ENCODE data around the gene NLRP3. TPM values are rescaled to one million over a fixed set of nuclear protein-coding genes. Genes with fewer than 3 reads are reported as not detected.

The NLRP3 gene
- total and polyA plus RNA-seq, 2 experiments from 2014 or later = 0.42 TPM; not detected in 1

DNA sequence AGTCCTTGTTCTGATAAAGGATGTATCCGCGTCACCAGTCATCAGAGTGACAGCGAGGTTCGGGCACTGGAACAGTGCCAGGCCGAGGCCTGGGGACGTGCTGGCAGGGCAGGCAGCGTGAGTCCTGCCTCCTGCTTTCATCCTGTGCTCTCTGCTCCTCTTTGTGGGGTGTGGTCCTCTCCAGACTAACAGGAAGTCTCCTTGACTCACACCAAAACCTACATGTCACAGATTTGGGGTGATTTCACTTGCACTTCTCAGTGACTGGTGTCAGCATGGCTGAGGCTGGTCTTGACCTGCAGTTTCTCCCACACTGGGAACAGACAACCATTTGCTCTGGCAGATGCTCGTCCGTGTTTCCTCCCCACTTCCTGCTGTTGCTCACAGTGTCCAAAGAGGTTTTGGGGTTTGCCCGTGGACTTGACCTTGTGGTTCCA lies 8.8 kb upstream of the NLRP3 start:
- Histone ChIP-seq H3F3A (replicated peaks; ENCODE audit: low read depth) (0 out of 2 replicates have a peak, but pooled peaks cover 4% of the 10 kb centered on the region), H3K4me1 (ENCODE audit: insufficient read depth) (no peaks in the 10 kb centered on the region), H3K4me3 (no peak overlapping the region), H3K36me3 (ENCODE audit: insufficient read depth) (no peaks in the 10 kb centered on the region), H3K27ac (ENCODE audit: low read depth) (no peak overlapping the region), H4K20me1 (replicated peaks; ENCODE audit: insufficient read depth) (no peaks in the 10 kb centered on the region), H3K27me3 (ENCODE audit: insufficient read depth) (no peaks in the 10 kb centered on the region), H3K4me2 (no peak overlapping the region), H3K9me2 (ENCODE audit: insufficient read depth) (no peaks in the 10 kb centered on the region), H2AFZ (0 out of 2 replicates have a peak overlapping the region, but pooled peaks have one; percentile 18), H3K79me2 (replicated peaks; ENCODE audit: insufficient read depth) (no peaks in the 10 kb centered on the region)
- Mint-ChIP-seq H3K27ac (no peak overlapping the region), H3K36me3 (ENCODE audit: low read depth) (no peaks in the 10 kb centered on the region), H3K4me3 (no peak overlapping the region), H3K27me3 (ENCODE audit: insufficient read depth, low read depth, poor library complexity) (peaks cover 6% of the 10 kb centered on the region), H3K4me1 (no peaks in the 10 kb centered on the region; the same call in 2 of the 3 replicates), H3K9me3 (no peaks in the 10 kb centered on the region)
- TF ChIP-seq JUNB (IDR thresholded peaks at IDR 0.05; ENCODE audit: unreplicated experiment) (no peak), ZNF331 (CRISPR knock-in tag; IDR thresholded peaks at IDR 0.05; ENCODE audit: low read depth) (no peak), POLR2AphosphoS5 (IDR thresholded peaks at IDR 0.05; ENCODE audit: low read depth) (no peak), CREB1 (CRISPR knock-in tag; IDR thresholded peaks at IDR 0.05; ENCODE audit: low read depth) (no peak), STAT1 (IDR thresholded peaks at IDR 0.05; ENCODE audit: unreplicated experiment) (no peak), EZH2 (IDR thresholded peaks at IDR 0.05; ENCODE audit: low read depth, unreplicated experiment) (no peak)
- TF ChIP-seq, protein P1, sequence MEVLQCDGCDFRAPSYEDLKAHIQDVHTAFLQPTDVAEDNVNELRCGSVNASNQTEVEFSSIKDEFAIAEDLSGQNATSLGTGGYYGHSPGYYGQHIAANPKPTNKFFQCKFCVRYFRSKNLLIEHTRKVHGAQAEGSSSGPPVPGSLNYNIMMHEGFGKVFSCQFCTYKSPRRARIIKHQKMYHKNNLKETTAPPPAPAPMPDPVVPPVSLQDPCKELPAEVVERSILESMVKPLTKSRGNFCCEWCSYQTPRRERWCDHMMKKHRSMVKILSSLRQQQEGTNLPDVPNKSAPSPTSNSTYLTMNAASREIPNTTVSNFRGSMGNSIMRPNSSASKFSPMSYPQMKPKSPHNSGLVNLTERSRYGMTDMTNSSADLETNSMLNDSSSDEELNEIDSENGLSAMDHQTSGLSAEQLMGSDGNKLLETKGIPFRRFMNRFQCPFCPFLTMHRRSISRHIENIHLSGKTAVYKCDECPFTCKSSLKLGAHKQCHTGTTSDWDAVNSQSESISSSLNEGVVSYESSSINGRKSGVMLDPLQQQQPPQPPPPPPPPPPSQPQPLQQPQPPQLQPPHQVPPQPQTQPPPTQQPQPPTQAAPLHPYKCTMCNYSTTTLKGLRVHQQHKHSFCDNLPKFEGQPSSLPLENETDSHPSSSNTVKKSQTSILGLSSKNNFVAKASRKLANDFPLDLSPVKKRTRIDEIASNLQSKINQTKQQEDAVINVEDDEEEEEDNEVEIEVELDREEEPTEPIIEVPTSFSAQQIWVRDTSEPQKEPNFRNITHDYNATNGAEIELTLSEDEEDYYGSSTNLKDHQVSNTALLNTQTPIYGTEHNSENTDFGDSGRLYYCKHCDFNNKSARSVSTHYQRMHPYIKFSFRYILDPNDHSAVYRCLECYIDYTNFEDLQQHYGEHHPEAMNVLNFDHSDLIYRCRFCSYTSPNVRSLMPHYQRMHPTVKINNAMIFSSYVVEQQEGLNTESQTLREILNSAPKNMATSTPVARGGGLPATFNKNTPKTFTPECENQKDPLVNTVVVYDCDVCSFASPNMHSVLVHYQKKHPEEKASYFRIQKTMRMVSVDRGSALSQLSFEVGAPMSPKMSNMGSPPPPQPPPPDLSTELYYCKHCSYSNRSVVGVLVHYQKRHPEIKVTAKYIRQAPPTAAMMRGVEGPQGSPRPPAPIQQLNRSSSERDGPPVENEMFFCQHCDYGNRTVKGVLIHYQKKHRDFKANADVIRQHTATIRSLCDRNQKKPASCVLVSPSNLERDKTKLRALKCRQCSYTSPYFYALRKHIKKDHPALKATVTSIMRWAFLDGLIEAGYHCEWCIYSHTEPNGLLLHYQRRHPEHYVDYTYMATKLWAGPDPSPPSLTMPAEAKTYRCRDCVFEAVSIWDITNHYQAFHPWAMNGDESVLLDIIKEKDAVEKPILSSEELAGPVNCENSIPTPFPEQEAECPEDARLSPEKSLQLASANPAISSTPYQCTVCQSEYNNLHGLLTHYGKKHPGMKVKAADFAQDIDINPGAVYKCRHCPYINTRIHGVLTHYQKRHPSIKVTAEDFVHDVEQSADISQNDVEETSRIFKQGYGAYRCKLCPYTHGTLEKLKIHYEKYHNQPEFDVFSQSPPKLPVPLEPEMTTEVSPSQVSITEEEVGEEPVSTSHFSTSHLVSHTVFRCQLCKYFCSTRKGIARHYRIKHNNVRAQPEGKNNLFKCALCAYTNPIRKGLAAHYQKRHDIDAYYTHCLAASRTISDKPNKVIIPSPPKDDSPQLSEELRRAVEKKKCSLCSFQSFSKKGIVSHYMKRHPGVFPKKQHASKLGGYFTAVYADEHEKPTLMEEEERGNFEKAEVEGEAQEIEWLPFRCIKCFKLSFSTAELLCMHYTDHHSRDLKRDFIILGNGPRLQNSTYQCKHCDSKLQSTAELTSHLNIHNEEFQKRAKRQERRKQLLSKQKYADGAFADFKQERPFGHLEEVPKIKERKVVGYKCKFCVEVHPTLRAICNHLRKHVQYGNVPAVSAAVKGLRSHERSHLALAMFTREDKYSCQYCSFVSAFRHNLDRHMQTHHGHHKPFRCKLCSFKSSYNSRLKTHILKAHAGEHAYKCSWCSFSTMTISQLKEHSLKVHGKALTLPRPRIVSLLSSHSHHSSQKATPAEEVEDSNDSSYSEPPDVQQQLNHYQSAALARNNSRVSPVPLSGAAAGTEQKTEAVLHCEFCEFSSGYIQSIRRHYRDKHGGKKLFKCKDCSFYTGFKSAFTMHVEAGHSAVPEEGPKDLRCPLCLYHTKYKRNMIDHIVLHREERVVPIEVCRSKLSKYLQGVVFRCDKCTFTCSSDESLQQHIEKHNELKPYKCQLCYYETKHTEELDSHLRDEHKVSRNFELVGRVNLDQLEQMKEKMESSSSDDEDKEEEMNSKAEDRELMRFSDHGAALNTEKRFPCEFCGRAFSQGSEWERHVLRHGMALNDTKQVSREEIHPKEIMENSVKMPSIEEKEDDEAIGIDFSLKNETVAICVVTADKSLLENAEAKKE (CRISPR knock-in tag; IDR thresholded peaks at IDR 0.05) = no peak
- ATAC-seq (no peak), DNase-seq (ENCODE audit: low spot score) (no peak)

DNA sequence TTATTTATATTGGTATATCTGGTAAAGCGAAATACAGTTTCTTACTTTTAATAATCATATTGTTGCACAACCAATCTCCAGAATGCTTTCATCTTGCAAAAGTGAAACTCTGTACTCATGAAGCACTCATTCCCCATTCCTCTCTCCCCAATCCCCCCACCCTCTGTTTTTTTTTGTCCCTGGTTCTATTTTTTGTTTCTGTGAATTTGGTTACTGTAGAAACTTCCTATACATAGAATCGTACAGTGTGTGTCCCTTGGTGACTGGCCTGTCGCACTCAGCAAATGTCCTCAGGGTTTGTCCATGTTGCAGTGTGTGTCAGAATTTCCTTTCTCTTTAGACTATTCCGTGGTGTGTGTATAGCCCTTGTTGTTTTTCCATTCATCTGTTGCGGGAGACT lies 7.9 kb upstream of the NLRP3 start:
- 0 out of 2 replicates have a peak, but pooled peaks cover 4% of the 10 kb centered on the region for H3F3A ChIP-seq (replicated peaks; ENCODE audit: low read depth)
- no peaks in the 10 kb centered on the region for H3K4me1 Mint-ChIP-seq
- no peak overlapping the region for H3K4me3 ChIP-seq
- H3K9me3 Mint-ChIP-seq = no peaks in the 10 kb centered on the region
- no peaks in the 10 kb centered on the region for H3K79me2 ChIP-seq (replicated peaks; ENCODE audit: insufficient read depth)
- no peaks in the 10 kb centered on the region for H3K36me3 Mint-ChIP-seq (ENCODE audit: low read depth)
- H4K20me1 ChIP-seq (replicated peaks; ENCODE audit: insufficient read depth) = no peaks in the 10 kb centered on the region
- no peak overlapping the region for H3K4me3 Mint-ChIP-seq
- no peaks in the 10 kb centered on the region for H3K36me3 ChIP-seq (ENCODE audit: insufficient read depth)
- no peak overlapping the region for H2AFZ ChIP-seq
- H3K27me3 Mint-ChIP-seq (ENCODE audit: insufficient read depth, low read depth, poor library complexity) = peaks cover 10% of the 10 kb centered on the region
- no peak for DNase-seq (ENCODE audit: low spot score)
- no peaks in the 10 kb centered on the region for H3K27me3 ChIP-seq (ENCODE audit: insufficient read depth)
- H3K4me1 ChIP-seq (ENCODE audit: insufficient read depth) = no peaks in the 10 kb centered on the region
- no peak overlapping the region for H3K27ac Mint-ChIP-seq
- H3K4me2 ChIP-seq = no peak overlapping the region
- ATAC-seq = no peak
- no peaks in the 10 kb centered on the region for H3K9me2 ChIP-seq (ENCODE audit: insufficient read depth)
- no peak overlapping the region for H3K27ac ChIP-seq (ENCODE audit: low read depth)
- TF ChIP-seq, protein P2, sequence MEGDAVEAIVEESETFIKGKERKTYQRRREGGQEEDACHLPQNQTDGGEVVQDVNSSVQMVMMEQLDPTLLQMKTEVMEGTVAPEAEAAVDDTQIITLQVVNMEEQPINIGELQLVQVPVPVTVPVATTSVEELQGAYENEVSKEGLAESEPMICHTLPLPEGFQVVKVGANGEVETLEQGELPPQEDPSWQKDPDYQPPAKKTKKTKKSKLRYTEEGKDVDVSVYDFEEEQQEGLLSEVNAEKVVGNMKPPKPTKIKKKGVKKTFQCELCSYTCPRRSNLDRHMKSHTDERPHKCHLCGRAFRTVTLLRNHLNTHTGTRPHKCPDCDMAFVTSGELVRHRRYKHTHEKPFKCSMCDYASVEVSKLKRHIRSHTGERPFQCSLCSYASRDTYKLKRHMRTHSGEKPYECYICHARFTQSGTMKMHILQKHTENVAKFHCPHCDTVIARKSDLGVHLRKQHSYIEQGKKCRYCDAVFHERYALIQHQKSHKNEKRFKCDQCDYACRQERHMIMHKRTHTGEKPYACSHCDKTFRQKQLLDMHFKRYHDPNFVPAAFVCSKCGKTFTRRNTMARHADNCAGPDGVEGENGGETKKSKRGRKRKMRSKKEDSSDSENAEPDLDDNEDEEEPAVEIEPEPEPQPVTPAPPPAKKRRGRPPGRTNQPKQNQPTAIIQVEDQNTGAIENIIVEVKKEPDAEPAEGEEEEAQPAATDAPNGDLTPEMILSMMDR (conservative IDR thresholded peaks at IDR 0.05; ENCODE audit: low read depth in 2 of 2) = no peak
- TF ChIP-seq EZH2 (IDR thresholded peaks at IDR 0.05; ENCODE audit: low read depth, unreplicated experiment) (no peak), EZH2phosphoT487 (IDR thresholded peaks at IDR 0.05; ENCODE audit: unreplicated experiment) (no peak), STAT1 (IDR thresholded peaks at IDR 0.05; ENCODE audit: unreplicated experiment) (no peak)
- TF ChIP-seq, protein P3, sequence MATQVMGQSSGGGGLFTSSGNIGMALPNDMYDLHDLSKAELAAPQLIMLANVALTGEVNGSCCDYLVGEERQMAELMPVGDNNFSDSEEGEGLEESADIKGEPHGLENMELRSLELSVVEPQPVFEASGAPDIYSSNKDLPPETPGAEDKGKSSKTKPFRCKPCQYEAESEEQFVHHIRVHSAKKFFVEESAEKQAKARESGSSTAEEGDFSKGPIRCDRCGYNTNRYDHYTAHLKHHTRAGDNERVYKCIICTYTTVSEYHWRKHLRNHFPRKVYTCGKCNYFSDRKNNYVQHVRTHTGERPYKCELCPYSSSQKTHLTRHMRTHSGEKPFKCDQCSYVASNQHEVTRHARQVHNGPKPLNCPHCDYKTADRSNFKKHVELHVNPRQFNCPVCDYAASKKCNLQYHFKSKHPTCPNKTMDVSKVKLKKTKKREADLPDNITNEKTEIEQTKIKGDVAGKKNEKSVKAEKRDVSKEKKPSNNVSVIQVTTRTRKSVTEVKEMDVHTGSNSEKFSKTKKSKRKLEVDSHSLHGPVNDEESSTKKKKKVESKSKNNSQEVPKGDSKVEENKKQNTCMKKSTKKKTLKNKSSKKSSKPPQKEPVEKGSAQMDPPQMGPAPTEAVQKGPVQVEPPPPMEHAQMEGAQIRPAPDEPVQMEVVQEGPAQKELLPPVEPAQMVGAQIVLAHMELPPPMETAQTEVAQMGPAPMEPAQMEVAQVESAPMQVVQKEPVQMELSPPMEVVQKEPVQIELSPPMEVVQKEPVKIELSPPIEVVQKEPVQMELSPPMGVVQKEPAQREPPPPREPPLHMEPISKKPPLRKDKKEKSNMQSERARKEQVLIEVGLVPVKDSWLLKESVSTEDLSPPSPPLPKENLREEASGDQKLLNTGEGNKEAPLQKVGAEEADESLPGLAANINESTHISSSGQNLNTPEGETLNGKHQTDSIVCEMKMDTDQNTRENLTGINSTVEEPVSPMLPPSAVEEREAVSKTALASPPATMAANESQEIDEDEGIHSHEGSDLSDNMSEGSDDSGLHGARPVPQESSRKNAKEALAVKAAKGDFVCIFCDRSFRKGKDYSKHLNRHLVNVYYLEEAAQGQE (IDR thresholded peaks at IDR 0.05; ENCODE audit: unreplicated experiment) = no peak
